ENCODE measurements around the gene REEP1.

DNA sequence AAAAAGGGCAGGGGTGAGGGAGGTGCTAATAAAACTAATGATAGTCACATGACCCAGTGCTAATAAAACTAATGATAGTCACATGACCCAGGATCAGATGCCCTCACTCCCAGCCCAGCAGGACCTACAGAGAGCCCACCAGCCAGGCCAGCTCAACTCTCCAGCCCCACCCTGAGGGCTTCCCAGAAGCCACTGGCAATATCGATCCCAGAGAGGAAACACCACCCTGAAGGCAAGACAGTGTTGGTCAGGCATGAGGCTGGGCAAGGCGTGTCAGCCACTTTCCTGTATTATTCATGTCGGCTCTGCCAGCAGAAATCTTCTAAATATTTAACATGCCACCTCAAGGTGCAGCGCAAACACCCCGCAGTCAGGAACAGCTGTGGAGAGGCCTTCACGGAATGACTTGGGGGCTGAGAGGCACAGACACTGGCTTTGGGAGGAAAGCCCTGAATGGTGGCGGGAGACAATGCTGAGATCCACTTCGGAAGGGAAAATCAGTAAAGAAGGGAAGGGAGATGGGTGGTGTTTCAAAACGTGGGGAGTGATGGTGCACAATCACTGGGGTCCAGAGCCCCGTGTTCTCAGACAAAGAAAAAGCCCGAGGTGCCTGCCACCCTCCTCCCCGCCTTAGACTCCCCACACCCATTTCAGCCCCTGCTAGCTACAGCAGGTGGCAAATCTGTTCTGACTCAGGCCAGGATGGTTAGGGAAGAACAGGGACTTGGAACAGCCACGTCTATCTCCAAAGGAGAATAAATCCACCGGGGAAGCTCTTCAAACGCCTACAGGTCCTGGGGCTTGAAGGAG, 1.4 kb downstream of the REEP1 start:
- TF ChIP-seq, protein P1, sequence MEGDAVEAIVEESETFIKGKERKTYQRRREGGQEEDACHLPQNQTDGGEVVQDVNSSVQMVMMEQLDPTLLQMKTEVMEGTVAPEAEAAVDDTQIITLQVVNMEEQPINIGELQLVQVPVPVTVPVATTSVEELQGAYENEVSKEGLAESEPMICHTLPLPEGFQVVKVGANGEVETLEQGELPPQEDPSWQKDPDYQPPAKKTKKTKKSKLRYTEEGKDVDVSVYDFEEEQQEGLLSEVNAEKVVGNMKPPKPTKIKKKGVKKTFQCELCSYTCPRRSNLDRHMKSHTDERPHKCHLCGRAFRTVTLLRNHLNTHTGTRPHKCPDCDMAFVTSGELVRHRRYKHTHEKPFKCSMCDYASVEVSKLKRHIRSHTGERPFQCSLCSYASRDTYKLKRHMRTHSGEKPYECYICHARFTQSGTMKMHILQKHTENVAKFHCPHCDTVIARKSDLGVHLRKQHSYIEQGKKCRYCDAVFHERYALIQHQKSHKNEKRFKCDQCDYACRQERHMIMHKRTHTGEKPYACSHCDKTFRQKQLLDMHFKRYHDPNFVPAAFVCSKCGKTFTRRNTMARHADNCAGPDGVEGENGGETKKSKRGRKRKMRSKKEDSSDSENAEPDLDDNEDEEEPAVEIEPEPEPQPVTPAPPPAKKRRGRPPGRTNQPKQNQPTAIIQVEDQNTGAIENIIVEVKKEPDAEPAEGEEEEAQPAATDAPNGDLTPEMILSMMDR (IDR thresholded peaks at IDR 0.05; ENCODE audit: poor library complexity) = no peak
- no peak for TF ChIP-seq EZH2phosphoT487 (IDR thresholded peaks at IDR 0.05; ENCODE audit: low read depth, severe bottlenecking, unreplicated experiment)

Data from hepatocyte (in vitro differentiated cells).